Adrenal gland (tissue), 12 donors: Measurements from ENCODE around the gene METTL27. TPM values are rescaled to one million over a fixed set of nuclear protein-coding genes. Genes with fewer than 3 reads are reported as not detected.
"Not testable (repeated sequence)": the region's sequence is repeated elsewhere in the genome, so short reads cannot be mapped to it uniquely, and the experiment has no call there.

Experiments
- DNase-seq, 7 donors: peaks; one replicate each; pipeline ENCODE4 v3.0.0-alpha.2; 2019 to 2020
- H3K27ac ChIP-seq, 5 donors: fragments of 200-600 bp; sonication (generic) in 4 of 5; 1 replicate in 3 of 5; 2 replicates in 2 of 5; pipeline versions ENCODE4 v1.5.1 to v1.8.0; 2016 to 2020; ENCODE audit warnings: mild to moderate bottlenecking in 1 of 5
- H3K27me3 ChIP-seq: fragments of 200-600 bp; 2 replicates; pipeline ENCODE4 v1.8.0; 2021
- H3K36me3 ChIP-seq, 2 donors: fragments of 200-600 bp; replicated peaks in 1 of 2; 1 replicate in 1 of 2; 2 replicates in 1 of 2; pipeline versions ENCODE4 v1.5.1 to v1.8.0; 2018 to 2022
- H3K4me1 ChIP-seq, 2 donors: fragments of 200-600 bp; replicated peaks in 1 of 2; 1 replicate in 1 of 2; 2 replicates in 1 of 2; pipeline versions ENCODE4 v1.5.1 to v1.8.0; 2018 to 2021
- H3K4me3 ChIP-seq, 4 donors: fragments of 200-600 bp; sonication (generic) in 3 of 4; one replicate each; pipeline ENCODE4 v1.5.1; 2016 to 2018
- H3K9me3 ChIP-seq, 3 donors: fragments of 200-600 bp; sonication (generic) in 1 of 3; replicated peaks in 1 of 3; 1 replicate in 2 of 3; 2 replicates in 1 of 3; pipeline versions ENCODE4 v1.5.1 to v1.8.0; 2016 to 2021
- CTCF ChIP-seq, 6 experiments: fragments of 450-650 bp in 4 of 6; fragments of 200-600 bp in 2 of 6; sonication (generic) in 1 of 6; IDR thresholded peaks; 1 replicate in 5 of 6; 2 replicates in 1 of 6; pipeline versions ENCODE4 v1.5.1 to v1.8.0; 2016 to 2021; ENCODE audit warnings: antibody characterized with exemption in 6 of 6, mild to moderate bottlenecking in 2 of 6, moderate library complexity in 1 of 6
- POLR2A ChIP-seq, 2 donors: fragments of 450-650 bp; IDR thresholded peaks; one replicate each; pipeline ENCODE4 v1.6.1; 2017; ENCODE audit warnings: antibody characterized with exemption in 2 of 2, mild to moderate bottlenecking in 2 of 2, moderate library complexity in 1 of 2
- WGBS, 4 donors: extraction: QIAGEN DNeasy Blood & Tissue Kit in 2 of 4; methylation state at CpG; one replicate each; pipeline versions ENCODE4 v1.1.5 to v1.1.7; 2013 to 2017; 5-methylcytosine and 5-hydroxymethylcytosine counted together
- intact Hi-C, 2 donors: fragments of 100-400 bp; cut with DNase I; formaldehyde crosslinking; loops; one replicate each; pipeline versions ENCODE4 v1.14.1 to v1.15.0; 2022 to 2023
- polyA plus RNA-seq, 3 donors: library from polyadenylated mRNA; stranded (reverse); fragments of 200-250 nt in 2 of 3; fragments of 350-450 nt in 1 of 3; fragmentation: Illumina TruSeq in 1 of 3; extraction: RNeasy Lipid Tissue Mini Kit (QIAGEN cat#74804) in 1 of 3; gene quantifications; one replicate each; pipeline ENCODE4 v1.2.3, GENCODE V29; 2013 to 2014
- total RNA-seq, 9 donors: library from RNA; depleted of rRNA in 4 of 9; stranded (reverse); fragments of >200 nt in 4 of 9; fragments of 120-200 nt in 1 of 9; fragmentation: NEBNext Ultra II Directional in 1 of 9; extraction: Animal tissue kit (Norgen Biotek cat#: 25700) in 1 of 9; gene quantifications; one replicate each; pipeline versions ENCODE4 v1.1.0 to v1.2.4, GENCODE V29; 2013 to 2023
- donor health status: healthy with polysubstance abuse.
- donor health status: Bipolar disorder and iron deficiency.
- donor health status: DM: yes; HTN: yes; CAD: no.
- donor health status: DM: no; HTN: no; CAD: no.
- donor health status: DM: no; HTN: no; CAD: no.
- donor health status: DM: yes; HTN: yes; CAD: no.

Gene METTL27
- total and polyA plus RNA-seq, 12 donors, result 0.40 to 8.3 (median 2.6) TPM; not detected in 1

- H3K9me3 ChIP-seq, H3K4me3 ChIP-seq, H3K27ac ChIP-seq, intact Hi-C loops, H3K36me3 ChIP-seq, H3K27me3 ChIP-seq, H3K4me1 ChIP-seq: not testable (repeated sequence)
- DNase-seq, result peak in 1 of 7 donors; percentile 11
- 86 to 95% (median 90%) methylated on average over 7 of the region's 7 CpGs for WGBS, 4 donors
Observed at GRCh38 chr7:73791170-73791690, 51.1 kb downstream of the METTL27 start.

GRCh38 chr7:73789051-73789450, 53.3 kb downstream of the METTL27 start:
- H3K27ac ChIP-seq, result no peak overlapping the region
- TF ChIP-seq POLR2A (IDR thresholded peaks at IDR 0.05) (no peak), CTCF (IDR thresholded peaks at IDR 0.05) (no peak)
- no peak overlapping the region for H3K4me3 ChIP-seq
- no peaks in the 10 kb centered on the region for H3K9me3 ChIP-seq
- no peaks in the 10 kb centered on the region for H3K36me3 ChIP-seq
- H3K4me1 ChIP-seq, result peaks cover 0 to 5% of the 10 kb centered on the region in 2 donors
- WGBS, 4 donors, result 84 to 91% (median 89%) methylated on average over 4 of the region's 4 CpGs
- intact Hi-C loops, result no loop called here
- no peak for DNase-seq
- no peaks in the 10 kb centered on the region for H3K27me3 ChIP-seq

GRCh38 chr7:73787786-73788048, 54.6 kb downstream of the METTL27 start:
- H3K27ac ChIP-seq, H3K27me3 ChIP-seq, H3K4me1 ChIP-seq, H3K4me3 ChIP-seq, DNase-seq, H3K9me3 ChIP-seq, H3K36me3 ChIP-seq, intact Hi-C loops: not testable (repeated sequence)
- 85 to 92% (median 90%) methylated on average over 1 of the region's 1 CpG for WGBS, 4 donors

GRCh38 chr7:73786588-73786987, 55.7 kb downstream of the METTL27 start:
- H3K9me3 ChIP-seq, result no peaks in the 10 kb centered on the region
- 68 to 80% (median 71%) methylated on average over 1 of the region's 1 CpG for WGBS, 4 donors
- intact Hi-C loops, result no loop called here
- no peak overlapping the region for H3K27ac ChIP-seq
- peak in 1 of 7 donors; percentile 7 for DNase-seq
- no peaks in the 10 kb centered on the region for H3K27me3 ChIP-seq
- no peak for TF ChIP-seq CTCF (IDR thresholded peaks at IDR 0.05)
- no peak for TF ChIP-seq POLR2A (IDR thresholded peaks at IDR 0.05)
- no peaks in the 10 kb centered on the region for H3K36me3 ChIP-seq
- H3K4me1 ChIP-seq, result no peaks in the 10 kb centered on the region
- no peak overlapping the region for H3K4me3 ChIP-seq

Other genes starting within 250 kb of the METTL27 start
- 100 to 1,000 TPM in 1 of 9 donors, 10 to 100 TPM in 7, under 1 TPM in 1; under 0.01 to 117 (median 41.0) TPM for gene MLXIPL, start 218.0 kb downstream of the METTL27 start, total RNA-seq
- 100 to 1,000 TPM in 2 of 3 donors, 10 to 100 TPM in 1; 10.3 to 586 (median 248) TPM for gene MLXIPL, start 218.0 kb downstream of the METTL27 start, polyA plus RNA-seq
- 1 to 10 TPM in 6 of 9 donors, under 1 TPM in 3; 0.54 to 7.0 (median 2.0) TPM for gene VPS37D, start 174.7 kb downstream of the METTL27 start, total RNA-seq
- 1 to 10 TPM in 2 of 3 donors, under 1 TPM in 1; 0.20 to 2.0 (median 1.4) TPM for gene VPS37D, start 174.7 kb downstream of the METTL27 start, polyA plus RNA-seq
- gene DNAJC30, start 159.1 kb downstream of the METTL27 start, total RNA-seq, result 10 to 100 TPM in 7 of 9 donors, 1 to 10 TPM in 2; 7.1 to 28.2 (median 16.1) TPM
- 10 to 100 TPM in 2 of 3 donors, 1 to 10 TPM in 1; 9.9 to 14.8 (median 13.9) TPM for gene DNAJC30, start 159.1 kb downstream of the METTL27 start, polyA plus RNA-seq
- 10 to 100 TPM; 34.7 to 69.4 (median 60.2) TPM for gene BUD23, start 158.9 kb downstream of the METTL27 start, total RNA-seq
- gene BUD23, start 158.9 kb downstream of the METTL27 start, polyA plus RNA-seq, result 100 to 1,000 TPM in 2 of 3 donors, 10 to 100 TPM in 1; 79.5 to 123 (median 115) TPM
- 1 to 10 TPM in 8 of 9 donors, under 1 TPM in 1; 0.52 to 8.0 (median 4.5) TPM for gene STX1A, start 122.8 kb downstream of the METTL27 start, total RNA-seq
- gene STX1A, start 122.8 kb downstream of the METTL27 start, polyA plus RNA-seq, result 10 to 100 TPM in 1 of 3 donors, 1 to 10 TPM in 2; 5.3 to 28.1 (median 7.2) TPM
- gene ABHD11, start 103.7 kb downstream of the METTL27 start, total RNA-seq, result 10 to 100 TPM; 13.0 to 23.6 (median 18.3) TPM
- gene ABHD11, start 103.7 kb downstream of the METTL27 start, polyA plus RNA-seq, result 10 to 100 TPM; 15.4 to 41.6 (median 39.2) TPM
- gene CLDN3, start 72.2 kb downstream of the METTL27 start, total RNA-seq, result under 1 TPM in 4 of 9 donors, not detected in 5; 0.22 to 0.72 (median 0.42) TPM
- under 1 TPM in 2 of 3 donors, not detected in 1; 0.24 to 0.40 TPM for gene CLDN3, start 72.2 kb downstream of the METTL27 start, polyA plus RNA-seq
- 1 to 10 TPM in 1 of 9 donors, under 1 TPM in 7, not detected in 1; 0.16 to 1.2 (median 0.43) TPM for gene CLDN4, start 11.5 kb downstream of the METTL27 start, total RNA-seq
- gene CLDN4, start 11.5 kb downstream of the METTL27 start, polyA plus RNA-seq, result under 1 TPM; 0.04 to 0.48 (median 0.37) TPM
- not detected for gene TMEM270, start 18.6 kb upstream of the METTL27 start, total RNA-seq
- under 1 TPM in 2 of 3 donors, not detected in 1; 0.20 to 0.56 TPM for gene TMEM270, start 18.6 kb upstream of the METTL27 start, polyA plus RNA-seq
- gene ELN, start 185.7 kb upstream of the METTL27 start, total RNA-seq, result 10 to 100 TPM in 7 of 9 donors, 1 to 10 TPM in 2; 7.0 to 25.6 (median 15.6) TPM
- gene ELN, start 185.7 kb upstream of the METTL27 start, polyA plus RNA-seq, result 100 to 1,000 TPM in 1 of 3 donors, 10 to 100 TPM in 1, 1 to 10 TPM in 1; 4.6 to 107 (median 33.4) TPM
- gene LIMK1, start 241.3 kb upstream of the METTL27 start, total RNA-seq, result 10 to 100 TPM; 17.7 to 32.1 (median 21.8) TPM
- gene LIMK1, start 241.3 kb upstream of the METTL27 start, polyA plus RNA-seq, result 10 to 100 TPM in 1 of 3 donors, 1 to 10 TPM in 2; 7.2 to 18.6 (median 8.9) TPM